KMS-11 (cell line): Measurements from ENCODE around the gene TOR4A.

Source experiments
- H2AFZ ChIP-seq: fragments of 200-600 bp; sonication (generic); 2 replicates; pipeline ENCODE4 v1.6.1; 2016; ENCODE audit warnings: antibody characterized with exemption, mixed run types, low read depth
- H3K27ac ChIP-seq: fragments of 200-600 bp; sonication (generic); 2 replicates; pipeline ENCODE4 v1.6.1; 2016; ENCODE audit warnings: mild to moderate bottlenecking, mixed run types
- H3K27me3 ChIP-seq: fragments of 200-600 bp; sonication (generic); 2 replicates; pipeline ENCODE4 v1.6.1; 2017; ENCODE audit warnings: mild to moderate bottlenecking, low read depth, mixed run types, moderate library complexity; ENCODE audit not compliant: insufficient read depth
- H3K36me3 ChIP-seq: fragments of 200-600 bp; sonication (generic); 2 replicates; pipeline ENCODE4 v1.6.1; 2017; ENCODE audit warnings: mild to moderate bottlenecking, mixed run types; ENCODE audit not compliant: insufficient read depth
- H3K4me1 ChIP-seq: fragments of 200-600 bp; sonication (generic); 2 replicates; pipeline ENCODE4 v1.6.1; 2016; ENCODE audit warnings: mild to moderate bottlenecking, low read depth, mixed run types; ENCODE audit not compliant: poor library complexity, severe bottlenecking
- H3K4me2 ChIP-seq: fragments of 200-600 bp; sonication (generic); 2 replicates; pipeline ENCODE4 v1.7.0; 2016; ENCODE audit warnings: mild to moderate bottlenecking, mixed run types
- H3K4me3 ChIP-seq: fragments of 200-600 bp; sonication (generic); IDR thresholded peaks from 2 replicates; pipeline ENCODE4 v1.6.1; 2017; ENCODE audit warnings: low read depth, low read length, mixed read lengths; ENCODE audit not compliant: insufficient read depth
- H3K79me2 ChIP-seq: fragments of 200-600 bp; sonication (generic); 2 replicates; pipeline ENCODE4 v1.6.1; 2016; ENCODE audit warnings: low read depth, mixed run types; ENCODE audit not compliant: insufficient read depth
- H3K9ac ChIP-seq: fragments of 200-600 bp; sonication (generic); 2 replicates; pipeline ENCODE4 v1.6.1; 2016; ENCODE audit warnings: mild to moderate bottlenecking, mixed run types
- H4K20me1 ChIP-seq: fragments of 200-600 bp; sonication (generic); 2 replicates; pipeline ENCODE4 v1.6.1; 2016; ENCODE audit warnings: mild to moderate bottlenecking, mixed run types; ENCODE audit not compliant: insufficient read depth
- CTCF ChIP-seq: fragments of 200-600 bp; sonication (generic); conservative IDR thresholded peaks from 2 replicates; pipeline ENCODE4 v1.6.1; 2017; ENCODE audit warnings: low read depth, mild to moderate bottlenecking, antibody characterized with exemption, low read length, moderate library complexity, mixed read lengths

The TOR4A gene

DNA sequence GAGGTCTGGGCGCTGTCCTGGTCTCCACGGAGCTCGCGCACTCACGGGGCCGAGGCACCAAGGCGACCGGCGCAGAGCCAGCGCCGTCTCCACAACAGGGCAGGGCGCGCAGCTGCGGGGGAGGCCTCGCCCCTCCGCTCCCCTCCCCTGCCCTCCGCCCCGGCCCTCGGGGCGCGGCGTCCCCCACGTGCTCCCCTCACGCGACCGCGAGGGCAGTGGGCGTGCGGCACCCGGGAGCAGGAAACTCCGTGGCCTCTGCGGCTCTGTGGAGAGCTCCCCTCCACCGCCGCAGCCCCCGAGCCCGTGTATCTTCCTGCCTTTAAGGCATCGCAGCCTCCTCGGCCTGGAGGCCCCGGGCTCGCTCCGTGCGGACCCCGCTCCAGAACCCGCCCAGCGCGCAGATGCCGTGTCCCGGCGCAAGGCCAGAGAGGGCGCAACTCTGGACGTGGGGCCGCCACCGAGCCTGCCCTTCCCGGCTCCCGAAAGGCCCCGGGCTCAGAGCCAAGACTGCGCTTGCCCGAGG, 37.1 kb upstream of the TOR4A start:
- Histone ChIP-seq H3K4me1 (peaks cover 31% of the 10 kb centered on the region), H3K27me3 (peaks cover 5% of the 10 kb centered on the region; the same call in 1 of the 2 replicates), H3K9ac (peak overlapping the region; percentile 82), H2AFZ (peak overlapping the region; percentile 72), H3K4me3 (no peak overlapping the region), H3K79me2 (peaks cover 17% of the 10 kb centered on the region), H3K36me3 (peaks cover 7% of the 10 kb centered on the region; the same call in 1 of the 2 replicates), H3K4me2 (peak overlapping the region; percentile 58), H4K20me1 (peaks cover 12% of the 10 kb centered on the region; the same call in 1 of the 2 replicates), H3K27ac (peak overlapping the region; percentile 91)
- no peak for TF ChIP-seq CTCF

GRCh38 chr9:137240841-137241489, 36.6 kb upstream of the TOR4A start, which contains the start of gene TUBB4B:
Gene TUBB4B, plus strand, starts transcription at chr9:137241287. Its CDS starts 74 bp downstream, at chr9:137241361.
- TF ChIP-seq CTCF = no peak
- Histone ChIP-seq H2AFZ (peak within 1 kb of the TSS; percentile 72), H3K27ac (peak within 1 kb of the TSS; percentile 91), H3K4me3 (no peak within 1 kb of the TSS), H3K4me1 (peaks cover 31% of the 10 kb centered on the region), H3K4me2 (peak within 1 kb of the TSS; percentile 76), H3K36me3 (peaks cover 7% of the 10 kb centered on the region; the same call in 1 of the 2 replicates), H3K9ac (peak within 1 kb of the TSS; percentile 82), H3K27me3 (no peaks in the 10 kb centered on the region), H4K20me1 (peaks cover 12% of the 10 kb centered on the region; the same call in 1 of the 2 replicates), H3K79me2 (peaks cover 17% of the 10 kb centered on the region)

DNA sequence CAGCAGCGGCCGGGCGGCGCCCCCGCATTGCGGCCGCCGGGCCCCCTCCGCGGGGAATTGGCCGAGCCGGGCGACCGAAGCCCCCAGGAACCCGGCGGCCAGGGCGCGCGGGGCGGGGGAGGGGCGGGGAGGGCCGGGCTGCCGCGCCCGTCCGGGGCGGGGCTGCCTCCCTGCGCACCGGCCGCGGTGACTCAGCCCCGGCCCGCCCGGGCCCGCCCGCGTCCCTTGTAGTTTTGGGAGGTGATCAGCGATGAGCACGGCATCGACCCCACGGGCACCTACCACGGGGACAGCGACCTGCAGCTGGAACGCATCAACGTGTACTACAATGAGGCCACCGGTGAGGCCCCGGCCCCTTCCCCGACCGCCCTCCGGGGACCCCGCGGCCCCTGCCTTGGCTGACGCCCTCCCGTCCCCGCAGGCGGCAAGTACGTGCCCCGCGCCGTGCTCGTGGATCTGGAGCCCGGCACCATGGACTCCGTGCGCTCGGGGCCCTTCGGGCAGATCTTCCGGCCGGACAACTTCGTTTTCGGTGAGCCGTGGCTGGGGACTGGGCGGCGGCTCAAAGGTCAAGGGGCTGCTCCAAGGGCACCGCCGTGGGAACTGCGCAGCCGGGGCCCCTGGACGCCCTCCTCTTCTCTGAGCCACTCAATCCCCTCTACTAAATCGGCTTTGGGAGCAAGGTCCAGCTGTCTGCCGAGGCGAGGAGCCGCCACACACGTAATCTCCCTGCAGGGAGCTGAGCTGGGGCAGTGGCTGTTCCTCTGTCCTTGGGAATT, 35.8 kb upstream of the TOR4A start:
- Histone ChIP-seq H3K79me2 (peaks cover 17% of the 10 kb centered on the region), H4K20me1 (peaks cover 12% of the 10 kb centered on the region; the same call in 1 of the 2 replicates), H3K4me3 (no peak overlapping the region), H3K36me3 (peaks cover 7% of the 10 kb centered on the region; the same call in 1 of the 2 replicates), H3K4me1 (peaks cover 25% of the 10 kb centered on the region), H3K4me2 (peak overlapping the region; percentile 76), H3K9ac (peak overlapping the region; percentile 62; the same call in 1 of the 2 replicates), H2AFZ (no peak overlapping the region), H3K27me3 (no peaks in the 10 kb centered on the region), H3K27ac (peak overlapping the region; percentile 52)
- TF ChIP-seq CTCF = no peak
